ENCODE results near the gene COBL.

The COBL gene

DNA sequence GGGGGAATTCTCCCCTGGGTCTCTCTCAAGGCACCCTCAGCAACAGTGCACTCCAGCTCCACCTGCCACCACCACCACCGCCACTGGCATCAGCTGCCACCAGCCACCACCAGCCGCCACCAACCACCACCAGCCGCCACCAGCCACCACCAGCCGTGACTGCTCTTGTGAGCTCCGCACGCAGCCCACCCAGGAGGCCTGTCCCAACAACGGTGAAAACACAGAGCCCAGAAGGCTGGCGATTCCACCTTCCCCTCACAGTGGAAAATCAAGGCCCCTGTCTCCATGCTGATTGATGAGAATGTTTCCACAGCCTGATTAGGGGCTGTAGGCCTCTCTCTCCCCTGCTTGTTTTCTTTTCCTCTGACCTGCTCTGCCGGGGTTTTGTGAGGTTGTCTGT is 41.1 kb downstream of the COBL start:
- no peak for DNase-seq

DNA sequence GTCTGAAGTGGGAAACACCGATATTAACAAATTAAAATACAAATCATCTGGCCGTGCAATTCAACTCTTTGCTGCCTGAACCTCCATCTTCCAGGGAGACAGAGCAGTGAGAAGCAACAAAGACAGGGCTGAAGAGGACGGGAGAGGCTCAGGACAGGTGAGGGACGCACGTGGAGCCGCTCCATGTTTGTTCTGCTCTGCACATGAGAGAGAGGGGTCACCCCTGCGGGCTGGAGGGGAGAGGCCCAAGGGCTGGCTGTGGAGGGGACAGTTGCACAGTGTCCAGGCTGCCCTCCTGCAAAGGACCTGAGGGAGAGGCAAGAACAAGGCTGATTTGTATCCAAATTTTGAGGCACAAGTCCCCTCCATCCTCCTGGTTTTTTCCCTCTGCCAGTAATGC is 41.7 kb downstream of the COBL start:
- DNase-seq = no peak

DNA sequence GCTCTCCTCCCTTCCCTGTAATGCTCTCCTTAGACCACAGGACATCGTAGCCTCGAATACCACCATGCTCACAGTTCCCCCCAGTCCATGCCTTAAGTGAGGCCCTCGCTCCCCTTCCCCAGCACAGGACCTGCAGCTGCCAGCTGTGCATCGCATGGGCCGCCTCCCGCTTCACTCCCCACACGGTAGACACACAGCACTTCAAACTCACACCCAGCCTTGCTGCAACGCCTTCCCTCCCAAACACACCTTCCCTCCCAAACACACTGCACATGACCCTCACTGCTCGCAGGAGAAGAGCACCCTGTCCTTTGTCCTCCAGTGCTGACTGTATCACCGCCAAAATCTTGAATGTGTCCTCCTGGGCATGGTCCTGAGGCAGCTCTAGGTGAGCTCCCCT is 42.6 kb downstream of the COBL start:
- DNase-seq = no peak

DNA sequence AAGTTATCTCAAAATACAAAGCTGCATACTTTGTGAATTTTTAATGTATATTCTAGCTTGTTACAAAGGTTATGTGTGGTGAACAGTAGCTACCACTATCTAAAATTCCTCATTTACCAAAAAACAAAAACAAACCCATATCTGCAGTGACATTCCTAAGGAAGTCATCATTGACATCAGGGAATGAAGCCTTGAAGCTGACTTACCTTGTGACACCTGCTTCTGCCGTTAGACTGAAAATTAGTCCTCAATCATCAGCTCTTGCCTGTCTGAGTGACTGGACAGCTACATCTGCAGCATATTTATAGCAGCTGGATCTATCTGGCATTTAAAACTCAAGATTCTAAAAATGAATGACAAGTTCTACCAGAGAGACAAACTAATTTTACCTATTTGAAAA is 43.2 kb downstream of the COBL start:
- no peak for DNase-seq

DNA sequence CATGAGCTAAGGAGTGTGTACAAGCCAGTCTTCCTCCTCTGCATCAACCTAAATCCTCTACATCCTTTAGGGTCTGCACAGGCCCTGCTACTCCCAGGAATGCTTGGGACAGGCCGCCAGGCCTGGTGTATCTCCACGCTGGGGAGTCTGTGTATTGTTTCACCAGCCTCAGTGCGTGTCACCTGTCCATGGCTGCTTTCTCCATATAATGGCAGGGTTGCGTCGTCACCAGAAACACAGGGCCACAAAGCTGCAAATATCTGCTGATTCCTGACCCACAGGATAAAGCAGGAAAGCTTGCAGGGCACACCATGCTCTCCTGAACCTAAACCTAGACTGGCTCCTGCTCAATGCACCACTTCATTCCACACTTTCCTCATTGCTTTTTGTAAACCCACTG is 45.6 kb downstream of the COBL start:
- no peak for DNase-seq

DNA sequence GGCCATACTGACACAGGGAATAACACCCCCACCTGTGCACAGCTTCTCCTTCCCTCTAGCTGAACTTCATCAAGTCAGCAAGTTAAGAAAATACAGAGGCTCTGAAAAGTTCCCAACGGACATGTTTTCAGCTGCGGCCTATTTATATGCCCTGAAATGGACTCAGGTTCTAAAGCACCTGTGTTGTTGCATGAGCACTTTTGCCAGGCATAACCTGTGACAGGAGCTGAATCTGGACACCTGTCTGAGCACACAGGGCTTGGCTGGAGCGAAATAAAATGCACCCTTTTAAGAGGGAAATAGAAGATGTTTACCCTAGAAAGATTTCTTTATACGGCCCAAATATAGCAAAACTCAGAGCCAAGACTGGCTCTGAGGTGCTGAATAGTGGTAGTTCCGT is 46.7 kb downstream of the COBL start:
- no peak for DNase-seq

DNA sequence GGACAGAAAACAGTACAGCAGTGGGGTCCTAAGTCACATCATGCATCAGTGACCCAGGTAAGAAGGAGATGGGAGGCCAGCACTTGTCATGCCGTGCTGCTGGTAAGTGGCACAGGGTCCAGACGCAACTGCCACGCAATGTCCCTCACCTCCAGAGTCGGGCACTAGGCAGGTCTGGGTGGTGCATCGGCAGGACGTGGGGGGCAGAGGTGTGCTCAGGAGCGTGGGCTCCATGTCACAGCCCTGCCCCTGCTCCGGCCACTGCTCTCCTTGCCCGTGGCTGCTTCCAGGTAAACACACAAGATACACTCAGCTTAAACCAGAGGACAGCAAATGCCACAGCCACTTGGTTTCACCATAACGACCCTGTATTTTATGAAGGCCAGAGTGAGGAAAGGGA is 47.3 kb downstream of the COBL start:
- no peak for DNase-seq

DNA sequence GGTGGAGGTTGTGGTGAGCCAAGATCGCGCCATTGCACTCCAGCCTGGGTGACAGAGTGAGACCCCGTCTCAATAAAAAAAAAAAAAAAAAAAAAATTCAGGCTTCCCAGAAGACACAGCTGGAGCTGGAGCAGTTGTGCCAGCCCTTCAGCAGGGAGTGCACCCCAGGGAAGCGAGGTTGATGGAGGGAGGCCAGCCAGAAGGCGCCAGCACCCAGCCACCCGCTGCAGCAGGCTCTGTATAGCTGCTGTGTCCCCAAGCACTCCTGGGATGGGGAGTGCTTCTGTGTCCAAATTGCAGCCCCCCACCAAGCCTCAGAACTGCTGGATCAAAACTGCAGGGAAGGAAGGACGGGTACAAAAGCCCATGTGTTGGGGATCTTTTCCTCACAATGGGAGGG is 47.8 kb downstream of the COBL start:
- DNase-seq = no peak

DNA sequence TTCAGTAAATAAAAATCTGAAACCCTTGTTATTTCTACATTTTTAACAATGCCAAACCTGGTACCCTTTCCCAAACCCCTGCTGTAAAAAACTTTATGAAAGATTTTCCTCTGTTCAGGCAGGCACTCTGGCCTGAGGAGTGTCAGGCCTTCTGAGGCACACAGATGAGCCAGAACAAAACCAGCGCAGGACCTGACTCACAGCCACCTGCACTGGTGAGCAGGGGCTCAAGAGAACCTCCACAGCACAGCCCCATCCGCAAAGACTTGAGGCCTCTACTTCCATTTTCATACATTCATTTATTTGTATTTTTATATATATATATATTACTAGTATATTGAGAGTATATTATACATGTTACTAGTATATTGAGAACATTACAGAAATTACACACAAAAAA is 49.4 kb downstream of the COBL start:
- DNase-seq = no peak

DNA sequence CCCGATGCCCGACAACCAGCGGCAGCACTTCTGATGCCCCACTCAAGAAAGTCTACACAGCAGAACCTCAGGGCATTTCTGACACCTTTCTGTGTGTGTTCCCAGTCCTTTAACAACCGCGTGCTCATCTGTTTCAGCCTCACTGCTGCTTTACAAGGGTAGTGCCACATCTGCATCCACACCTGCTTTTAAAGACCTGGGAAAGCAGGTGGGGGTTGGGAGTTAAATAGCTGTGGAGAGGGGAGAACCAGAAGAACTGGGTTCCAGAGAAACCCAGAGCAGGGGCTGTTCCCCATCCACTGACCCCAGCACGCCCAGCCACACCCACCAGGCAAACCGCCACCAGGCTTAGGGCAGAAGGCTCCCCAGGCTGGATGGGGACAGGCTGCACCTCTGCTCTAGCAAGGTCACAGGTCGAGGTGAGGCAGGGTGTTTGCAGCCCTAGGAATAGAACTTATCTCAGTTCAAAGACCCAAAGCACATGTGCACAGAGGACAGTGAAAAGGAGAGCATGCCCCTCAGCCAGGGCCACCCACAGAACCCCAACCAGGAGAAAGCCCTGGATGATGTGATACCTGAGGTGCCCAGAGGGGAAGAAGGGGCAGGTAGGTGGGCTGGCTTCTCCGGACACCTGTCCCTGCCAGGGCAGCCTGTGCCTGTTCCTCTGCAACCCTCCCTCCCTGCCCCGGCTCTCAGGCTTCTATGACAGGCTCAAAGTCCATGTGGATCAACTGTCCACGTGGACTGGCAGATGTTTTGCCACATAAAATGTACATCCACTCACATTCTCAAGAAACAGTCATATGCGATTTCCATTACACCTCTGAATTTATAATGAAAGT is 51.3 kb downstream of the COBL start:
- no peak for DNase-seq

DNA sequence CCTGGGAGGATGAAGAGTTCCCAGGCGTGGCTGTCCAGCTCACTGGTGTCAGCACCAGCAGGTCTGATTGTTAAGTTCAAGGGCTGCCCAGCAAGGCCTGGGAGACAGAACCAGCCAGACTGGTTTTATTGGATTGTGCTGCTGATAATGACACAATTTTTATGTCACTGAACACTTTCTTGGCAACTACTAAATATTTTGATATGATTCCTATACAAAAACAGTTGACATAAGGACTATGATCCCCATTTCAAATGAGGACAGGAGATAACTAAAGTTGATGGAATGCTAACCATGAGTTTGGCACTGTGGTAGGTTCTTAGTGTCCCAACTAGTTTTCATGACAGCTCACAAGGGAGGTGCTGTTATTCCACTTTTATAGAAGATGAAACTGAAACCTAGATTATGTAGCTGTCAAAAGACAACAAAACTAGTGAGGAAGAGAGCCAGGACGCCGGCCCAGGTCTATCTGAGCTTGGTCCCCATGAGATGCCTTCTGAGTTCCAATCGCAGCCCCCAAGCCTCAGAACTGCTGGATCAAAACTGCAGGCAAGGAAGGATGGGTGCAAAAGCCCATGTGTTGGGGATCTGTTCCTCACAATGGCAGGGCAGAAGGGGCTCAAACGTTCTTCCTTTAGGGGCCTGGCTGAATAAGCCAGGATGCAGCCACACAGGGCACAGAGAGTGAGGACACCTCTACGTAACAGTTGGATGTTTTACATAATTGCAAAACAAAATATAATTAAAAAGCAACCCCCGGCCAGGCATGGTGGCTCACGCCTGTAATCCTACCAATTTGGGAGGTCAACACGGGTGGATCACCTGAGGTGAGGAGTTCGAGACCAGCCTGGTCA is 52.8 kb downstream of the COBL start:
- no peak for DNase-seq

DNA sequence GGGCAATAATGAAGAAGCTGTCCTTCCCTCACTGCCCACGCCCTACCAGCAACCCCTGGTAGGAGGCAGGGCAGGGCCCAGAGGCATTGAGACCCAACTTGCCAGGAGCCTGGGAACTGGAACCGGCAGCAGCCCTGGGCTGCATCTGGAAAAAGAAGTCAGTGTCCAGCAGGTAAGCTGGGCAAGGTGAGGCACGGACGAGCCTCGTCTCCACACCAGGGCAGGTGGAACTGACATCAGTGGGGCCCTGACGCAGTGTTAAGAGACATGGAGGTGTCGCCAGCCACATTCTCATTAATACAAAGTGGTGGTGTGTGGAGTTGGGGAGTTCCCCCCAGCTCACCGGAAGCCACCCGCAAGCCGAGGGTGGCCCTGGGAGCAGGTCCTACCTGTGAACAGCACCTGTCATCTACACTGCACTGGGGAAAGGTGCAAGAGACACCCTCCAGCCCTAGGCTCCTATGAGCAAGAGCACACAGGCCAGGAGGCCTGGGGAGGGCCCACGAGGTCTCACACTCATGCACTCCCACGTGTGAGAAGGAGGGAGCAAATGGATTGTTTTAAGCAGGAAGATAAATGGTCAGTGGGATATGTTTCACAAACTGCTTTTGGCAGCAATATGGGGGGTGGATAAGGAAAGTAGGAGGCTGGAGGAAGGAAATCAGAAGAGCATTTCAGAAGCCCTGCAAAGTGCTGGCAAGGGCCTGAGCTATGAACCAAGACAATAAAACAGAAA is 53.6 kb downstream of the COBL start:
- DNase-seq = no peak

DNA sequence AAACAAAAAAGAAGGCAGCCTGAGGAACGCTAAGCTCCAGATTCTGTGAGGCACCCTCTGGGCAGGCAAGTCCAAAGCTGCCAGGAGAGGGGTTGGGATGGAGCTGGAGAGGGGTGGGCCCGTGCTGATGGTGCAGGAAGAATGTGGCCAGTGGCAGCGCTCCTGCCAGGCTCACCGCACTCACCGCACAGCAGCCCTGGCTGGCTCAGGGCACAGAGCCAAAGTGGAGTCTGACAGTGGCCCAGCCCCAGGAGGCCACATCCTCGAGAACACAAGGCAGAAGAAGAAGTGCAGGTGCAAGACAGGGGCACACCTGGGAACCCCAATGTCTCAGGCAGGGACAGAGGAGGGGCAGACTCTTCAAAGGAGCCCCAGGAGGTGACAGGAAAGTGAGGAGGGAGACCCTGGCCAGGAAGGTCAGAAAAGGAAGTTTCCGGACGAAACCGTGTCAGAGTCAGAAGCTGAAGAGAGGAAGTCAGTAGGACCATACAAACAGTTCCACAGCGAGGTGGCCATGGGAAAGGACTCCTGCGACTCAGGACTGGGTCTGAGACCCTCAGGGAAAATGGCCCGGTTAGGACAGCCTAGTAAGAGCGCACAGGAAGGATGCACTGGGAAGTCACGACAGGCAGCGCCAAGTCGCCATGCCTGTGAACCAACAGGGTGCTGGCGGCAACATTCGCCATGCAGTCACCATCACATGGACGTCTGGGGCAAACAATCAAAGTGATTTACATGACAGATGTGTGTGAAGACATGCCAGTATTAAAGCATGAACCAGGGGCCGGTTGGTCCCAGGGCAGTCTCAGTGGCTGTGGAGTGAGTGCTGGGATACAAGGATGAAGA is 54.4 kb downstream of the COBL start:
- no peak for DNase-seq

DNA sequence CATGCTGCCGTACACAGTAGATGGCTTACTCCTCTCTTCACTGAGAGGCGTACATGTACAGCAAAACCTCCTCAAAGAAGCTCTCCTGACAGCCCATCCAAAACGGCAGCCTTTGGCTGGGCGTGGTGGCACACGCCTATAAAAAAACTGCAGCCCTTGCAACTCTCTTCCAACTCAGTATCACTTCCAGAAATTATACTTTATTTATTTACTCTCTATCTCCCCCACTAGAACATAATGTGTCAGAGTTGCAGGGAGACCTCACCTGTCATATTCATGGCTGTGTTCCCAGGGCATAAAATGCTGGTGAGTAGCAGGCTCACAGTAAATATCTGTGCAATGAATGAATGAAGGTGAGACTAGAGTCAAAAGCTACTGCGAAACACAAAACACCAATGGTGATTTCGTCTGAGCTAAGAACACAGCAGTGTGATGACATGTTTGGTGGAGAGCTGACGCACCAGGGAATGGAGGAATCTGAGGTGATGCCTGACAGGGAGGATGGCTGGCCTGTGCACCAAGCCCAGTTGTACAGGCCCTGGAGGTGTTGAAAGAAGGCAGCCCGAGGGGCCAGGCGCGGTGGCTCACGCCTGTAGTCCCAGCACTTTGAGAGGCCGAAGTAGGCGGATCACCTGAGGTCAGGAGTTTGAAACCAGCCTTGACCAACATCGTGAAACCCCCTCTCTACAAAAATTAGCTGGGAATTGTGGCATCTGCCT is 55.3 kb downstream of the COBL start:
- DNase-seq = no peak

DNA sequence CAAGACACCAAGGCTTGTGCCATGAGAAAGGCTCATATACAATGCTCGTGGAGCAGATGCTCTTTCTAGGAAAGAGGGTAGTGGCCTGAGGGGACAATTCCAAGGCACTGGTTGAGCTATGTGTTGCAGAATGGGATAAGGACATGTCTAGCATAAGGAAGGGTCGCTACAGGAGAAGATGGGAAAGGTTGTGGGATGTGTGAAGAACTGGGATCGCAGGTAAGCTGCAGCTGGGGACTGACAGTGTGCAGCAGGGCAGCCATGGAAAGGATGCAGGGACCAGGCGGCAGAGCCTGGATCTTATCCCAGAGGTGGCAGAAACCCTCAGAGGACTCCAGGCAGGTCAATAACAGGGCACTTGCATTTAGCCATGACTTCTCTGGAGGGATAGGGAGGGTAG is 56.1 kb downstream of the COBL start:
- DNase-seq = no peak

DNA sequence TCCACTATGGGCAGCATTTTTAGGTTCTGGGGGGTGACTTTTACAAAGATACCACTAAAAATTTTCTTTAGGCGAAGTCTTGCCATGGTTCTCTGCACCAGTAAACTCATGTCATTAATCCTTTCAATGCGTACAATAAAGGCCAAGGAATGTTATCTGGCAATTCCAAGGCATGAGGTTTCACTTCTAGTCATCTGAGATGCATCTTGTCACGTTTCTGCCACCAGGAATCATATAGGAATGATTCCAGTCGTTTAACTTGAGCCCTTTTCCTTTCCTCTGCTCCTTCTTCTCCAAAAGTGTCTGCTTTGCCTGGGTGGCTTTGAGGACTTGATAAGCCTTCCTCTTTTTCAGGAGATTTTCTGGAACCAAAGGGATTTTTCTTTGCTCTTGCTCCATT is 56.8 kb downstream of the COBL start:
- no peak for DNase-seq

DNA sequence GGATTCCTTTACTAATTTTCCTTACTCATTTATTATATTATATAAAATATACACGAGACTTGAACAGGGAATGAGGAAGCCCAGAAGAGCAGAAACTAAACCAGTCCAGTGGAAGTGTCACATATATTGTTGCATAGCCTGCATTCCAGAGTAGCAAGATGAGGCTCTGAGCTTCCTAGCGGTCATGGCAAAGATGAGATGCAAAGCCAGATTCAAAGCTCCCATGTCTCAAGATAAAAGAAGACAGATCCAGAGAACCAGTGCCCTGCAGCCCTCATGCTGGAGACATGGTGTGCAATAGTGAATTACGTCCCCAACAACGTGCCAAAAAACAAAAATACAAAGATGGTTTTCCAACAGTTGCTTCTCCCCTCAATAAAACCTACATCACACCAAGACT is 59.7 kb downstream of the COBL start:
- no peak for DNase-seq

DNA sequence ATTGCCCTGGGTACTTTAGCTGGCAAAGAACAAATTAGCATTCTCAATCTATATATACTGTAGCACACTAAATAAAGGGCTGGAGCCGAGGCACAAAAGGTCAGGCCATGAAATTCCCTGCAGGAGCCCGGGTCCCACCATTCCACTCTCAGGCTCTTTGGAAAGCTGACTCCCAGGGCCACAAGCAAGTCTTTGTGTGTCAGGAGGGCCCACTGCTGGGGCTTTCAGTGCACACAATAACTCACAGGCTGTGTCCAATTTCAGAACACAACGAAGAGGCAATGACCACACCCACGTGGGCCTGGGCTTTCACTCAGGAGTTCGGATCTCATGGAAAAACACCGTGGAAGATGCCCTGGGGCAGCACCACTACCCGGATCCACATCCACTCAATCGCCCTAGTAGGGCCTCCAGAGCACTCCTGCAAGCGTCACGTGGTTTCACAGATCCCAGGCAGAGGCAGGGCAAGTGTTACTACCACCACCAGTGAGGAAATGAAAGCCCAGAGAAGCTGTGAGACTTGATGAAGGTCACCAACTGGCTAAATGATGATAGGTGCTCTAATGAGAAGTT is 60.3 kb downstream of the COBL start:
- DNase-seq = no peak

DNA sequence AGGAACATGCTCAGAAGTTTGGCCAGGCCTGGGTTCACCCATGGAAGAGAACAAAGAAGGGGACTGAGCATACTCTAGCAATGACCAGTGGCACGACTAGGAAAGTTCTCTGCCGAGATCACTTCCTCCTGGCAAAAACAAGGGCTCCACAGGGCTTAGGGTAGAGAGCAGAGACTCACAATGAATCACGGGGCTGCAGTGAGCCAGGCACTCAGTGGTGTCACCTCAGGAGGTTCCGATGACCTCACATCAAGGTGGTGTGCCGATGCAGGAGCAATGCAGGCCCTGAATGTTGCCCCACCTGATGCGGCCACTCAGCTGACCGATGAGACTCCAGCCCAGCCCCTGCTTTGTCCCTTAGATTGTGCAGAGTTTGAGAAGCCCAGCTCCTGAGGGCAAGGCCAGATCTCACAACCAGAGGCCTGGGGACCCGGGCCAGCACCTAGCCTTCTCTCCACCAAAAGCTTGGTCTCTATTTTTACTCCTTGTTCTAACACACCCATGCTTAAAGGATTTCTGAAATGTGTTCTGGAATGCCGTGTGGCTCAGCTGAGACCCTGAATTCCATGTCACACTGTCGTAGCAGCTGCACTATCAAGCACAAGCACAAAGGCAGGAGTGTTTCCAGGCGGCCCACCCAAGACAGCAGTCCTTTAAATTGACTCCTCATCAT is 60.9 kb downstream of the COBL start:
- no peak for DNase-seq

DNA sequence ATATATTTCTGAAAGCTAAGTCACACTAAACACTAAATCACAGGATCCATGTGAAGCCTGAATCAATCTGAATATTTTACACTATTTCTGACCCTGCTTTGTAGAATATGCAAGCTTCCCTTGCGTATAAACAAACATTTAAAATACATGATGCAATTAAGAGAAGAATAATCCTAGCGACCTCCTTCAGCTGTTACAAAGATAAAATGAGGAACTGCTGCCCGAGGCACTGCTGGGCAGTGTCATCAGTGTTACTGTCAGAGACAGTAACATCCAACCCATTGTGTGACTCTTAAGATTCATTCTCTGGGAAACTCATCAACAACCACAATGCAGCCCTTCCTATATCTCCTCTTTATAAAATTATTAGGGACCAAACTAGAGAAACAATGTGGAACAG is 61.6 kb downstream of the COBL start:
- DNase-seq = no peak

DNA sequence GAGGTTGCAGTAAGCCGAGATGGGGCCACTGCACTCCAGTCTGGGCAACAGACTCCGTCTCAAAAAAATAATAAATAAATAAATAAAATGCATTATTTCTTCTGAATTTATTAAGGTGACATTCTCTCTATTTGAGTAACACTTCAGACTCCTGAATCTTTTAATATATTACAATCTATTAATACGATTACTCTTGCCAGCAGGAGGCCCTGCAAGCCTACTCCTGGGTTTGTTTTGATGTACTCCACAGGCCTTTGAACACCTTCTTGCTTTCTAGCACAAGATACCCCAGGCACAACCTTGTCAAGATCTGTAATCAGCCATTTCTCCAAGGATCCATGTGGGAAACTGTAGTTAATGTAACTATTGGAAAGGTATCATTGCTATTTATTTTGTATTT is 63.5 kb downstream of the COBL start:
- DNase-seq = no peak

Measured in SIG-M5 (cell line).